GM19463 (cell line): ENCODE measurements around the gene SHROOM3.

Experiments
- ATAC-seq: cut with Tn5 transposase; IDR thresholded peaks from one replicate; pipeline ENCODE4 v1.9.1; 2021; ENCODE audit warnings: mild to moderate bottlenecking, moderate library complexity; ENCODE audit not compliant: unreplicated experiment

SHROOM3 gene

GRCh38 chr4:76651616-76652015 is 216.6 kb downstream of the SHROOM3 start:
- ATAC-seq, result no peak

GRCh38 chr4:76652389-76652788 is 217.4 kb downstream of the SHROOM3 start:
- ATAC-seq, result no peak

GRCh38 chr4:76654084-76654483 is 219.1 kb downstream of the SHROOM3 start:
- no peak for ATAC-seq

- no peak for ATAC-seq
These were observed 219.8 kb downstream of the SHROOM3 start for GRCh38 chr4:76654791-76655190.

GRCh38 chr4:76655566-76656479 is 220.8 kb downstream of the SHROOM3 start:
- no peak for ATAC-seq

- ATAC-seq, result no peak
These were observed 222.4 kb downstream of the SHROOM3 start for GRCh38 chr4:76657443-76657842.

- no peak for ATAC-seq
These were observed 223.4 kb downstream of the SHROOM3 start for GRCh38 chr4:76658231-76659102.

GRCh38 chr4:76659103-76659490 is 224.1 kb downstream of the SHROOM3 start:
- no peak for ATAC-seq

- ATAC-seq, result no peak
These were observed 228.8 kb downstream of the SHROOM3 start for GRCh38 chr4:76663824-76664223.

GRCh38 chr4:76665153-76665552 is 230.1 kb downstream of the SHROOM3 start:
- no peak for ATAC-seq

- ATAC-seq, result no peak
These were observed 230.7 kb downstream of the SHROOM3 start for GRCh38 chr4:76665721-76666120.

GRCh38 chr4:76666944-76667532 is 232.0 kb downstream of the SHROOM3 start:
- ATAC-seq, result peak; percentile 63

GRCh38 chr4:76670631-76671030 is 235.6 kb downstream of the SHROOM3 start:
- ATAC-seq, result no peak

- no peak for ATAC-seq
These were observed 238.3 kb downstream of the SHROOM3 start for GRCh38 chr4:76673362-76673761.

- ATAC-seq, result no peak
These were observed 240.0 kb downstream of the SHROOM3 start for GRCh38 chr4:76674983-76675382.

- no peak for ATAC-seq
These were observed 242.7 kb downstream of the SHROOM3 start for GRCh38 chr4:76677571-76678326.

GRCh38 chr4:76679691-76680090 is 244.7 kb downstream of the SHROOM3 start:
- no peak for ATAC-seq

GRCh38 chr4:76680952-76681351 is 245.9 kb downstream of the SHROOM3 start:
- no peak for ATAC-seq

- no peak for ATAC-seq
These were observed 247.0 kb downstream of the SHROOM3 start for GRCh38 chr4:76681996-76682395.

GRCh38 chr4:76683144-76683543 is 248.1 kb downstream of the SHROOM3 start:
- ATAC-seq, result no peak
